KBM-7 (cell line): Measurements from ENCODE around the gene IRAK3.

Experiments
- DNase-seq: peaks from one replicate; pipeline ENCODE4 v3.0.0-alpha.2; 2015
- in situ Hi-C: fragments of 300-500 bp; cut with MboI; formaldehyde crosslinking; loops from 2 replicates; pipeline ENCODE4 v1.14.3; 2020; ENCODE audit warnings: low sequenced_read_pairs, low pct_unique_long_range_greater_than_20kb, mixed read lengths

The IRAK3 gene

DNA sequence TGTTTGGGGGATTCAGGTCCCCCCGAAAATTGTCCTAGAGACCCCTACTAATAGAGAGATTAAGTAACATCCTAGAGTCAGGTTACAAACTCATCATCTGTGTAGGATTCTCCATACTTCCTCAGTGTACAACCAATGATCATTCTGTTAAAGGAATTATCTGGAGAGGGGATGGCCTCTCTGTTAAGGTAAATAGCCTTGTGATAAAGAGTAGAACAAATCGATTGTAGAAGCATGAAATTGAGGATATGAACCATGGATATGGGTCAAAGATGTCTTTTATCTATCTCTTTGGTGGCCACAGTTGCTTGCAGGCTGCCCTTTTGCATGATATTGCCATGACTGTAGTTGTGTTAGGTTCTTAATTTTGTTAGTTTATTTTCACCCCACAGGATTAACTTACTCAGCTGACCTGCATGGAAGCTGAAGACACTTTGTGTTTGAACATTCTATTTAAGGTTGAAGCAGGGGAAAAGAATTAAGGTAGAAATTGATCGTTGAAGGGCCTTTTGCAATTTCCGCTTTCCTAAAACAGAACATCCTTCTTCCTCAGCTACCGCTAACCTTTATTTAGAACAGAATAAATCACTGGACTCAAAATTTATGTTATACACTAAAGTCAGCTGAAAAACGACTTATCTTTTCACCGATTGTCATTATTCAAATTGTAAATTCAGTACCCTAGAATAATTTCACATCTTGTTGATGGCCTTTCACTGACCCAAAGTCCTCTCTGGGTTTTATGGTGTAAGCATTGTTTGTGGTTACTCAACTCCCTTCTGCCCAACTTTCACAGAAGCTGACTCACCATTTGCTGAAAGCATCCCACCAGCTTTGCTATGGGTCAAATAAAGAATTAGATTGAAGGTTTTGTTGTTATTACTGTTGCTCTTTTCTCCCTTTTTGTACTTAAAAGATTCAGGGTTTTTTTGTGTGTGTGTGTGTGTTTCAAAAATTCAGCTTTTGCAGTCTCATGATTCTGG lies 52.3 kb downstream of the IRAK3 start:
- peak; percentile 68 for DNase-seq
- in situ Hi-C loops: no loop called here

DNA sequence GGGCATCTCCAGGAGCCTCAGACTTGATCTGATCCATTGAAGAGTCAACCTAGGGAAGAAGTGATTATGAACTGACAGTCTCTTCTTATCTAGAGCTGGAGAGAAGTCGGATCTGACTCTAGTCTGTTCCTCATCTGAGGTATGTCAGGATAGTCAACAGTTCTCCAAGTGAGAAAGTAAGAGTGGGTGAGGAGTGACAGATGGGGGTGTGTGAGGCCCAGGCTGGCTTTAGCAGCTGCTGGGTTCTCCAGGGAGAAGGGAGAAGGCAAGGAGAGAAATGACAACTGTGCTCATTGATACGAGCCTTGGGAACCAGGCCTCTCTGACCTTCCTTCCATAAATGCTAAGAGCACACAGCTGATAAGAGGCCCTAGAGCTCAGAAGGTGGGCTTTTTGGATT lies 53.3 kb downstream of the IRAK3 start:
- in situ Hi-C loops: no loop called here
- DNase-seq: no peak

DNA sequence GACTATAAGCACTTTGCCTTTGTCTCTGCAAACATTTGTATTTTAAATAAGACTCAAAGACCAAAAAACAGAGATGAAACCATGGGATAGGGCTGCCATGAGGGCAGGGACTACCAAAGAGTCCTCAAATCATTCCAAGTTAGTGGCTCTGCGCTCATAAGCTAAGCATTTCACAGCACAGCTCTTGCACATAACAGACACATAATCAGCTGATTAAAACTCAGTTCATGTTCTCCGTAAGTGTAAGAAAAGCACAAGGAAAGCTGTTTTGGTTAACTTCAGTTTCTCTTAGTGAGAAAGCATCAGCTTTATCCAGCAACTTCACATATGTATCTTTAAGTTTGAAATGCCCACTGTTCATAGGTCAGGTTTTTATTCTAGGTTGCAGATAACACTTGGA lies 54.9 kb downstream of the IRAK3 start:
- in situ Hi-C loops: no loop called here
- no peak for DNase-seq

DNA sequence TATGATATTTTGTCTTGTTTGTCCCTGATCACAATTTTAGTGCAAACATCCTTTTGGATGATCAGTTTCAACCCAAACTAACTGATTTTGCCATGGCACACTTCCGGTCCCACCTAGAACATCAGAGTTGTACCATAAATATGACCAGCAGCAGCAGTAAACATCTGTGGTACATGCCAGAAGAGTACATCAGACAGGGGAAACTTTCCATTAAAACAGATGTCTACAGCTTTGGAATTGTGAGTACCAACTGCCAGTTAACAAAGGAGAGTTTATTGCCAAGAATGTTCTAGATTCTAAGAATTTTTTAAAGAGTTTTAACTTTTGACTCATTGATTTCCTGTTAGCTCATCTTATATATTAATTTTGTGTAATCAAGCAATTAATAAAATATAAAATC lies 55.4 kb downstream of the IRAK3 start:
- no peak for DNase-seq
- in situ Hi-C loops: no loop called here

DNA sequence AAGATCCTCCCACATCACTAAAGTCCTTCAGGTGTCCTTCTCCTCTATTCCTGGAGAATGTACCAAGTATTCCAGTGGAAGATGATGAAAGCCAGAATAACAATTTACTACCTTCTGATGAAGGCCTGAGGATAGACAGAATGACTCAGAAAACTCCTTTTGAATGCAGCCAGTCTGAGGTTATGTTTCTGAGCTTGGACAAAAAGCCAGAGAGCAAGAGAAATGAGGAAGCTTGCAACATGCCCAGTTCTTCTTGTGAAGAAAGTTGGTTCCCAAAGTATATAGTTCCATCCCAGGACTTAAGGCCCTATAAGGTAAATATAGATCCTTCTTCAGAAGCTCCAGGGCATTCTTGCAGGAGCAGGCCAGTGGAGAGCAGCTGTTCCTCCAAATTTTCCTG lies 58.7 kb downstream of the IRAK3 start:
- in situ Hi-C loops: no loop called here
- no peak for DNase-seq

DNA sequence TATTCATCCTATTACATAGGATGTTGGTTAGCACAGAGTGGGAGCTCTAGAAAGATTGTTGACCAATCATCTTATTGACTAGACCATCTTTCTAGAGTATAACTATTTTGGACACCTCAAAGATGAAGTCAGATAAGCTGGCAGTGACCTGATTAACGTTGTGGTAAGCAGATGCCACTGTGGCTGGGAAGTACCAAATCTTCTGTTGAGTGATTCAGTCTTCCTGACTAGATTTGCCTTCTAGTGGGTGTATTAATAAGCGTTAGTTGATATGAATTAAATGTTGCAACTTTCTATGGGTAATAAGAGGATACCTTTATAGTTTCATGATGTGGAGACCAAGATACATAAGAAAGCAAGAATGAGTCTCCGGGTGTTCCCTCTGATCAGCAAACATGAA lies 62.0 kb downstream of the IRAK3 start:
- in situ Hi-C loops: no loop called here
- no peak for DNase-seq

DNA sequence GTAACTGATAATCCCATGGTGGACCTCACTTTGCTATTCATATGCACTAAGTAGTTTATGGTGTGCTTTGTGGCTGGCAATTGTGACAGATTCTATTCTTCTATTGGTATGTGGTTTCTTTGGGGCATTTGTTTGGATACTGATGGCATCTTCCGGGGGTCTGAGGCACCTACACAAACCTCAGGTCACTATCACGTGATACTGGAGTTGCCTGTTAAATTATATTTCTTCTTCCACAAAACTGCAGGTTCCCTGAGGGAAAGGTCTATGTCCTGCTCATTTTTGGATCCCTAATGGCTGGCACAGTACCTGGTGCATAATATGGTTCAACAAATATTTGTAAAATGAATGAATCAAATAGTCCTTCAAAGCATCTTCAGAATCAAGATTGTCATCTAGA lies 63.8 kb downstream of the IRAK3 start:
- no peak for DNase-seq
- in situ Hi-C loops: no loop called here

DNA sequence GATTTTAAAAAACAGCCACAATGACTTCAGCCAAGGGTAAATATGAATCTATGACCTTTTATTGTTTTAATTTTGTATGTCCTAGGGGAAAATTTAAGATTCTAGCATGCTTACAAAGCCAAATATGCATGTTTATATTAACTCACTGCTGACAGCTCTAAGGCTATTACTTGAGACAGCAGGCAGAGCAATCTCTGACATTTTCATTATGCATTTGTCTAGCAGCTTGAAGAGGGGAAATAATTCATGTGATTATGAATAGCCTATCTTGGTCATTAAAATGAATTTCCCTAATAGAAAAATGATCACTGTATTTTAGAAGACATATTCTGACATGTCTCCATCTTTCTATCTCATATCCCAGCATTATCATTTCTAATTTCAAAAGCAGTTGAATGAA lies 66.7 kb downstream of the IRAK3 start:
- in situ Hi-C loops: no loop called here

DNA sequence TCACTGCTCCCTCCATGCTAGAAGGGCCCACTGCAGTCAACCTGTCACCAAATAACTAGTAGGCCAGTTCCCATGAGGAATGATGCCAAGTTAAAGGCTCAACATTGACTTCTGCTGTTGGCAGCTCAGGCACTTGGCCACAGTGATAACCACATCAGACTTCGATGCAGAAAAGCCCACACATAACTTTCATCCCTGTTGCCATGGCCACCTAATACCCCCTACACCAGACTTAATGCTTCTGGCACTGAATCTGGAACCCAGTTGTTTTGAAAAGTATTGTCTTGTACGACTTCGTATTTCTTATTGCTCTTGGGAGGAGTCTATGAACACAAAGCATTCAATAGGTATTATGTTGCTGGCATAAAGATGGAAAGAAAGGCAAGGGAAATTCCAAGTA lies 69.0 kb downstream of the IRAK3 start:
- DNase-seq: no peak
- in situ Hi-C loops: no loop called here

More for the DNA sequence above, 66.7 kb downstream of the IRAK3 start:
- DNase-seq: no peak

DNA sequence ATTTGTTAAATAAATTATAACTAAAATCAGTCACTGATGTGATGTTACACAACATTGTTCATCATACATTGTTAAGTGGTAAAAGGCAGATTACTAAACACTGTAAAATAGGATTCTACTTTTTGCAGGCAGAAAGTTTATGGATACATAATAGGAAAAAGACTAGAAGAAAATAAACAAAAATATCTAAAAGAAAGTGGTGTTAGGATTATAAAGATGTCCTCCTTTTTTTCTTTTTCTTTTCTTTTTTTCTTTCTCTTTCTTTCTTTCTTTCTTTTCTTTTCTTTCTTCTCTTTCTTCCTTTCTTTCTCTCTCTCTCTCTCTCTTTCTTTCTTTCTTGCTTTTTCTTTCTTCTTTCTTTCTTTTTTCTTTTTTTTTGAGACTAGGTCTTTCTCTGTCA lies 73.7 kb downstream of the IRAK3 start:
- DNase-seq: no peak
- in situ Hi-C loops: no loop called here

DNA sequence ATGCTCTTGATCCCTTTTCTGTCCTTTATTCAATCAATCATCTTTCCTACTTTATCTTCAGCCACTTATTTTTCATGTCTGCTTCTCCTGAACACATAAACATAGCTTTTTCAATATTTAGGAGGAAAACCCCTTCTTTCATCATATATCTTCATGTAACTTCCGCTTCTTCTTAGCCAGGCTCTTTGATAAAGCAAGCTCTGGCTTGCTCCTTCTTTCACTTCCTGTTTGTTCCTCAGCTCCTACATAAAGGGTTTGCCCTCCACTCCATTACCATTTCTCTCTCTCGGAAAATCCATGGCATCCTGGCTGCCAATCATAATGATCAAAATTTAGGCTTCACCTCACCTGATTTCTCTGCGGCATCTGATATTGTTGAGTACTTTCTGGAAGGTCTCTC lies 79.5 kb downstream of the IRAK3 start:
- peak; percentile 57 for DNase-seq
- in situ Hi-C loops: no loop called here

DNA sequence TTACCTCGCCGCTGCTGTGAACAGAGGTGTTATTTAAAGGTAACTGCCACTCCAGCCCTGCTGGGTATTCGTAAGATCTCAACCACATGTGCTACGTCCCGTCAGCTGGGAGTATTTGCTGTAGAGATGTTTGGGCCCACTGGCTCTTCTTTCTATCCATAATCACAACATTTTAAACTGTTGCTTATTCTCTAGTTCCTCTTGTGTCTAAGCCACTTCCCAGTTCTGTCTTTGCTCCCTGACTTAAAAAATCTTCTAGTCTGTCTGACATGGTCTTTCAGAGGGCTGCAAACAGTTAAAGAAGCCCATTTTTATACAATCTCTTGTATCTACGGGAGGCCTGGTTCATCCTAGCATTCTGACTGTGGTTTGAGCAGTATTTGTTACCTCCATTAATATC lies 80.1 kb downstream of the IRAK3 start:
- no peak for DNase-seq
- in situ Hi-C loops: no loop called here

DNA sequence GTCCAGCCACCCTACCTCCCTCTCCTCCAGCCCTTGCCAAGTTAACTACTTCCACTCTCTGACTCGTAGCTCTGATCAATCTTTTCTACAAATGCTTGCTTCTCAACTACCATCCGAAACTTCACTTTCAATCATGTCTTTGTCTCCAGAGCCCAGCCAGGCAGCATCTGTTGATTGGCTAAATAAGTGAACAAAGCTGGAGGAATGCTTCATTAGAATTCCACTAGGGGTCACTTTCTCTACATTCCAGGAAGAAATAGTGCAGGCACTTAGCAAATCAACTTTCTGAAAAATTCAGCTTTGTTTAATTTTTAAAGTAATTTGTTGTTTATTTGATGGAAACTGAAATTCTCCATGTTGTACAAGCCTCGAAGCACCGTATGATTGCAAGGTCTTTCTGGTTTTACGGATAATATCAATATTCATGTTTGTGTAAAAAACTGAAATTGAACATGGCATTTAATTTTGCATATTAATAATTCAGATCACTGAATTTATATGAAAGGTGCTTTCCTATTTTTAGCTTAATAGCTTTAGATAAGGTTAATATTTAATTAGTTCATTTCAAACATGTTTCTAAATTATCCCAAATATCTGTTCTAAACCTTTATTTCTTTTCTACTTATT lies 80.9 kb downstream of the IRAK3 start:
- peak; percentile 65 for DNase-seq
- in situ Hi-C loops: no loop called here

DNA sequence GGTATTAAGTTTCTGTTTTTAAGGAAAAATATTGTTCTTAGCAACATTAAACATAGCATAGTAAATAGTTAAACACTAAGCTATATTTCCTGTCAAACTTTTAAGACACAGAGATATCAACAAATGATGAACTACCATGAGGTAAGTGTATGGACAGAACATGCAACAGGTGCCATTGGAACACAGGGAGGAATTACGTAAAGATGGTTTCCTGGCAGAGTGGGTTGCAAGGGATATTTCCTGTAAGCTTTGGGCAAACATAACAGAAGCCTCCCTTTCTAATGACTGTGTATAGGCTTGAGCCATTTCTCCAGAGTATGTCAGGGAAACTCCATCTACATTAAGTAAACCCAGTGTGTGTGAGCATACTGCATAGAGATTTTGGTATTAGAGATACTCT lies 81.6 kb downstream of the IRAK3 start:
- no peak for DNase-seq
- in situ Hi-C loops: no loop called here

DNA sequence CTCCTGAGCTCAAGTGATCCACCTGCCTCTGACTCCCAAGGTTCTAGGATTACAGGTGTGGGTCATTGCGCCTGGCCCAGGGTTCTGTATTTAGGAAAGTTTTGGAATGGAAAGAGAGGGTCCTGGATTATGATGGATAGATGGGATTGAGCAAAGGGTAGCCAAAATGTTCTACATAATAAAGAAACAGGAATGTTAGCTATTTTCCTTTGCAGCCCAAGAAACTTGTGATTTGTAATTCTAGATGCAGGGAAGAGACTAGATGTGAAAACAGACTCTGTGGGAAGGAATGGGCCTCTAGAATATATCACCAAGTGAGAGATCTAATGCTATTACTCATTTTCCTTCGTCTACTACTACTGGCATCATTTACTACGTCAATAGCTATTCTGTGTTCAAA lies 83.6 kb downstream of the IRAK3 start:
- in situ Hi-C loops: no loop called here
- DNase-seq: no peak

DNA sequence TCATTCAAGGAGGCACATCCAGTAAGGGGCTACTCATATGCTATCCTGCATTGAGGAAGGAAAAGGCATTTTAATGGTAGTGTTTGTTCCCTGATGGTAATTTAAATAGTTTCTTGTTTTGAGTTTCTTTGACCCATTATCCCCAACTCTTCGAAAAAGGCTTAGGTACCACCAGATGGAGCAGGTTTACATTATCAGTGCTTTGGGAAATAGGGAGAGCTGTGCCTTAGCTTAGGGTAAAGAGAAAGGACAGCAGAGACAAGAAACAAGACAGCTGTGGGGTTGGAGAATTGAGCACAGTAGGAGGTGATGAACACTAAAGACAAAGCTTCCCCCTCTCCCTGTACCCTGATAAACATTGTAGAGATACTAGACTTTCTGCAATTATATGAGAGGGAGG lies 84.1 kb downstream of the IRAK3 start:
- in situ Hi-C loops: no loop called here
- no peak for DNase-seq

DNA sequence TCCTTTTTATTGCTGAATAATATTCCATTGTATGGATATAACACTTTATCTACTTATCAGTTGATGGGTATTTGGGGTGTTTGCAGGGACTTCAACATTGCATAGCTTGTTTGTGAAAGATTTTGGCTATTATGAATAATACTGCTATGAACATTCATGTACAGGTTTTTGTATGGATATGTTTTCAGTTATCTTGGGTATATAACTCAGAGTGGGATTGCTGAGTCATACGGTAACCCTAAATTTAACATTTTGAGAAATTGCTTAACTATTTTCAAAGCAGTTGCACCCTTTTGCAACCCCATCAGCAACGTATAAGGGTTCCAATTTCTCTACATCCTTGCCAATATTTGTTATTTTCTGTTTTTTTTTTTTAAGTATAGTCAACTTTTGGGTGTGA lies 86.0 kb downstream of the IRAK3 start:
- DNase-seq: no peak
- in situ Hi-C loops: no loop called here

DNA sequence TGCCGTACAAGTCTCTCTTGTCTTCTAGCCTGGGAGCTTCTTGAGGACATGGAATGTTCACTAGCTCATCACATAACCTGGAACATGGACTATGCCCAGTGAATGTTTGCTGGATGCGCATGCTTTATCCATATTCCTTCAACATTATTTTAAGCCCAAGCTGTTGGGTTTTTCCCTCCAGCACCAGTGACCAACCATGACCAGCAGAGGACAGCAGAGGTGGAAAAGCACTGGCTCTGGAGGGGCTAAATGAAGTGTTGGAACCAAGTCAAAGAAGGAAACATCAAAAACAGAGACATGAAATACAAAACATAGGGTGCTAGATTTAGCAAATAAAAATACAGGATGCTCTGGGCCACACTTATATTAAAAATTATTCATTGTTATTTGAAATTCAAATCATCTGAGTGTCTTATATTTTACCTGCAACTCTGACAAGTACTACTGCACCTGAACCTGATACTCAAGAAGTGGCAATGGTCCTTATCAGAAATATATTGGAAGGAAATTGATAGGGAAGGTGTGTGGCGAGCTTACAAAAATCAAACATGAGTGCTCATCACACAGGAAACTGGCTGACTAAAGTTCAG lies 90.2 kb downstream of the IRAK3 start:
- peak; percentile 62 for DNase-seq

DNA sequence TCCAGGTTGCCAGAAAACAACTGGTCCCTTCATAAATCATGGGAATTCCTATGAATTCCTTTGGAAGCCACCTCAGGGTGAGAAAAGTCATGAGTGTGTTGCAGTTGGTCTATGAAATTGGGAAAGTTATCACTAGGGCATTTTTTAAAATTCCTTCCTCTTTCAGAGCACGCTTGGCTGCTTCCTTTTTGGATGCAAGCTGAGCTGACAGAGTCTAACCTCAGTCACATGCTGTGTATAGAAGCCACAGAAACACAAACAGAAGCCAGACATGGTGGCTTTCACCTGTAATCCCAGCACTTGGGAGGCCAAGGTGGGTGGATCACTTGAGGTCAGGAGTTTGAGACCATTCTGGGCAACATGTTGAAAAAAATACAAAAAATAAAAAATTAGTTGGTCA lies 91.5 kb downstream of the IRAK3 start:
- in situ Hi-C loops: no loop called here

More for the DNA sequence above, 90.2 kb downstream of the IRAK3 start:
- in situ Hi-C loops: no loop called here

DNA sequence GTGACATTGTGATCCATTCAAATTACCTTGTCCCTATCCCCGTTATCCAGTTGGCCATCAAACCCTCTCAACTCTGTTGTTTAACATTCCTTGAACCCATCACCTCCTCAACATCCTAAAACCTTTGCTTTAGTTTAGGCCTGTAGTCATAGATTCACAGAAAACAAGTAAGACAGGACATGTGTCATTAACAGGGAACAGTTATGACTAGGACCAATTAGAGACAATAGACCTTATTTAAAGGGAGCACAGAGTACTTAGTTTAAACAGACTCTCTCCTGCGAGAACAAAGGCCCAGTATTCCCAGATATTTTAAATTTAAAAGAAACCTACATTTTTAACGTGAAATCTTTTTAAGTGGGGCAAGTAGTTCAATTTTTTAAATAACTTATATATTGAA lies 93.2 kb downstream of the IRAK3 start:
- in situ Hi-C loops: no loop called here
- no peak for DNase-seq

More for the DNA sequence above, 91.5 kb downstream of the IRAK3 start:
- DNase-seq: peak; percentile 54
